Measurements from ENCODE around the gene MTUS2.

MTUS2 gene

GRCh38 chr13:29537736-29538651 lies 717.9 kb downstream of the MTUS2 start:
- no peak for DNase-seq

DNA sequence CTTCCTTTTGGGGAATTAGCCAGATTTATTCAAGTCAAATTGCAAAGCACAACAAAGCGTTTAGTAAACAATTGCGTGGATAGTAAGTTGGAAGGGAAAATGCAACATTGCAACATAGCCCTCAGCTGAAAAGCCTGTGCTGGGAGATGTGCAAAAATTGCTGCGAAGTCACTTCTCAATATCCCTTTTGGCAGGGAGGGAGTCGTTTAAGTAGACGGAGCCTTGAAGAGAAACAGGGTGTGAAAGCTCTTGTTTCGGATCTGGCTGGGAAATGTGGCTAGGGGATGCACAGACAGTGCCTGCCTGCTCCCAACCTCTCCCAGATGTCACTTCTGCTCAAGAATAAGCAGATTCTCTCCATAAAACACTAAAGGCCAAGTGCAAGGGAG lies 718.5 kb downstream of the MTUS2 start:
- DNase-seq, result no peak

- DNase-seq, result no peak
Observed at GRCh38 chr13:29539856-29540255, 719.7 kb downstream of the MTUS2 start.

DNA sequence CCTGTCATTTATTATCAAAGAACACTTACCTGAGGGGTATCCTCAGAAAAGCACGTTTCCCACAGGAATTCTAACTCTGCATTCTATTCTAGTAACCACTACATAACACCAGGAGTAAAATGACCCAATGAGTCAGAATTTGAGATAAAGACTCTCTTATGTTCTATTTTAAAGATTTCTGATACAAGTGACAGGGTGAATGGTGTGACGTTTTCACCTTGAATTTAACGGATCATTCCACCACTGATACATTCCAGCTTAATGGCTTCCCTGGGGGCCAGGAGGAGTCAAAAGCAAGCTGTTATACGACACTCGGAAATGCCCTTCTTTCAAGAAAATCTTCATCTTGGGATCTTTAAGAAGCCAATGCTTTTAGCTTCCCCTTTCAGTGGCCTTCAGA lies 720.2 kb downstream of the MTUS2 start:
- DNase-seq, result no peak

DNA sequence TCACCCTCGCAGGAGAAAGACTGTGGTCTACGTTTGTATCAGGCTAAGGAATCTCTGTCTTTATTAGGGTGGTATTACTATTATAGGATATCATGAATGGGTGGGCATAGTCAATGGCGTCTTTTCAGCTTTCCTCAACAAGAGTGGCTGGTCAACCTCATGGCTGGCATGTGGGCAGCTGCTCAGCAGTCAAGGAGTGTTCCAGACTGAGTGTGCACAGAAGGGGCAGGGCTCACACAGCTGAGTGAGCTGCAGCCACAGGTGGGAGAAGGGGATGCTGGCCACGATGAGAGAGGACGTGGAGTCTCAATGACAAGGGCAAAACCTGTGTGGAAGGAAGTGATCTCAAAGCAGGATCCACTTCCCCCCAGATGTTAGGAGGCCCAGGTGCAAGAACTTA lies 720.7 kb downstream of the MTUS2 start:
- no peak for DNase-seq

GRCh38 chr13:29541400-29541799 lies 721.3 kb downstream of the MTUS2 start:
- DNase-seq, result no peak

DNA sequence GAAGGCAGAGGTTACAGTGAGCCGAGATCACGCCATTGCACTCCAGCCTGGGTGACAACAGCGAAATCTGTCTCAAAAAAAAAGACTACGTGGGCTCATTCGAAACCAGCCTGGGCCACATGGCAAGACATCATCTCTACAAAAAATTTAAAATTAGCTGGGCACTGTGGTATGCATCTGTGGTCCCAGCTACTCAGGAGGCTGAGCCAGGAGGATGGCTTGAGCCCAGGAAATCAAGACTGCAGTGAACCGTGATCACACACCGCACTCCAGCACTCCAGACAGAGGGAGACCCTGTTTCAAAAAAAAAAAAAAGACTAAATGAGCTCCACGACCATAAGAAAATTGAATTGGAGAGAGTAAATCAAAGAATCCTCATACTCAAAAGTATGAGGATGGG lies 722.2 kb downstream of the MTUS2 start:
- no peak for DNase-seq

DNA sequence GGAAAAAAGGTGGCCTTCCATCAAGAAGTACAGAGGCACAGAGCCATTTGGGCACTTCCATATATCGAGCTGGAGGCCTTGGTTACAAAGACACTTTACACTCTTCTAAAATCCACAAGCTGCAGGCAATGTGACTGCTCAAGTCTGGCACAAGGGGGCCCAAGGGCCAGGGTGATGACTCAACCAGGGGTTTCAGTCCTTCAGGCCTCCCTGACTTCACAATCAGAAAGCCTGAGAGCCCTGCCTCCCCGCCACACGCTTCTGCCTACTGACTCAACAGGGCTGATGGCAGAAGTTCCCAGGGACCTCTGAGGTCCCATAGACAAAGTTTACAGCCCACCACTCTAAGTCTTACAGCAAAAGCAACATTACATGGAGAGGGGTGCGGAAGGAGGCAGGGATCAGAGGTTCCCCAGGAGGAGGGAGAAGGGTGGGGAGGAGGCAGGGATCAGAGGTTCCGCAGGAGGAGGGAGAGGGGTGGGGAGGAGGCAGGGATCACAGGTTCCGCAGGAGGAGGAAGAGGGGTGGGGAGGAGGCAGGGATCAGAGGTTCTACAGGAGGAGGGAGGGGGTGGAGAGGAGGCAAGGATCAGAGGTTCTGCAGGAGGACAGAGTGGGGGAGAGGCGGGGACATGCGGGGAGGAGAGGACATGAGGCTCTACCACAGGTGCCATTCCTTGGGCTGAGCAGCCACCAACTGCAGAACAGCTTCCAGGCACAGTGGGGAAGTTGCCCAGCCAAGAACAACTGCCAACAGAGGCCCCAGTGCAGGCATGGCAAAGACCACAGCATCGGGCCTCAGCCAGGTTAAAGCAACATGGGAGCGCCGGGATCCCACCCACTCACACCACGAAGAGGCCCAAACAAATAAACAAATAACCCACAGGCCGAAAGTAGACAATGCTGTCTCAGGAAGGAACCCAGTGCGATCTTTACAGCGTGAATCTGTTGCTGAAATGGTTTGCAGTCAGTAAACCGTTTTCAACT lies 723.4 kb downstream of the MTUS2 start:
- DNase-seq, result no peak

GRCh38 chr13:29545988-29546387 lies 725.8 kb downstream of the MTUS2 start:
- no peak for DNase-seq

- no peak for DNase-seq
Observed at GRCh38 chr13:29546662-29547061, 726.5 kb downstream of the MTUS2 start.

DNA sequence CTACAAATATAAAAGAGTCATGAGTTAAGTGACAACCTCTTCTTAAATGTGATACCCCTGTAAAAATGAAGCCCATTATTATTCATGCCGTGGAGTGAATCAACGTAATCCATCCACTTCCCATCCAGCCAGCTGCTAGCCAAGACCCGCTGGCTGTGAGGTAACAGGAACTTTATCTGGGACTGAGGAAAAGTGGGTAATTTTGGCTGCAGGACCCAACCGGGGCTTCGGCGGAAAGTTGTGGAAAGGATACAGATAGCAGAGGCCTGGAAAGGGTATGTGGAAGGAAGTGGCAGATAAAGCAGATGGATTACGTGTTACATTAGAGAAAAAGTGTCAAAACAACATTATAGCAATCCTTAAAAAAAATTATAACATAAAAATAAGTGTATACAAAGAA lies 727.0 kb downstream of the MTUS2 start:
- no peak for DNase-seq

GRCh38 chr13:29548722-29549121 lies 728.6 kb downstream of the MTUS2 start:
- DNase-seq, result no peak

GRCh38 chr13:29550430-29550988 lies 730.4 kb downstream of the MTUS2 start:
- DNase-seq, result no peak

GRCh38 chr13:29551214-29551613 lies 731.1 kb downstream of the MTUS2 start:
- no peak for DNase-seq
